HTR-8/SVneo (cell line): ENCODE data around the gene TMSB4X.
"Not testable (repeated sequence)": the region's sequence is repeated elsewhere in the genome, so short reads cannot be mapped to it uniquely, and the experiment has no call there.

Experiments used
- DNase-seq: peaks from one replicate; pipeline ENCODE4 v3.0.0; 2011; ENCODE audit warnings: low spot score, mixed read lengths; ENCODE audit not compliant: insufficient read length
- FAIRE-seq: peaks from 2 replicates; lab custom pipeline; 2011; peaks lifted over from hg19 to GRCh38; lab: Jason Lieb, UNC

The TMSB4X gene

DNA sequence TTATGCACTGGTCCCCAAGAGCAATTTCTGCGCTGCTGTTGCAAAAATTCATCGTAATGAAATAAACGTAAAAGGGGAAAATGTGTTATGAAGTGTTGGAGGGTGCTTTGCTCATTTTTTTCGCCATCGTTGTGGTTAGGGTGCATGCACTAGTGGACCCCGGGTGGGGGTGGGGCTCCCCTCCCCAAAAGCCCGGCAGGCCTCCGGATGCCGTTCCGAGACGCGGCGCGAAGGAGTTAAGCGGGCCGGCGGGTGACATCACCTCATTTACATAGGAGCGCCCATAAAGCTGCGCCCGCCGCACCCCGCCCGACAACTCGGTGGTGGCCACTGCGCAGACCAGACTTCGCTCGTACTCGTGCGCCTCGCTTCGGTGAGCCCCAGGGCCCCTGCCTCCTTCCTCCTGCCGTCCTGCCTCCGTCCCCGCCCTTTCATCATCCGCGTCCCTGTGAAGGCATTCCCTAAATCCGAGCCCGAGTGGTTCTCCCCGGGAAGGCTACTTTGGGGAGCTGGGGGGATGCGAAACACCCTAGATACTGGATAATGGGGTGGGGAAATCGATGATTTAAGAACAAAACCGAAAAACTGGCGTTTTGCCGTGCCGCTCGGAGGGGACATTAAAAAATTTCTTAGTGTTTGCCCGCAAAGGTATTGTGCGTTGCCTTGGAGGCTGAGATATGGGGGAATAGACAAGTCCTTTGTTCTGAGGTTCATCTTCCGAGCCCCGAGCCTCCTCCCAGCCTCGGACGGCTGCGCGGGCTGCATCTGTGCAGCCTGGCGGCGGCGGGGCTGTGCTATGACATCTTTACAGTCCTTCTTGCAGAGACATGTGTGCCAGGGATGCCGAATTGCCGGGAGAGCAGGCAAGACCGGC is at the start of gene TMSB4X:
TMSB4X (plus strand) TSS at position 315 of the 874 bp plus-strand sequence.
- FAIRE-seq: no peak
- no peak for DNase-seq

DNA sequence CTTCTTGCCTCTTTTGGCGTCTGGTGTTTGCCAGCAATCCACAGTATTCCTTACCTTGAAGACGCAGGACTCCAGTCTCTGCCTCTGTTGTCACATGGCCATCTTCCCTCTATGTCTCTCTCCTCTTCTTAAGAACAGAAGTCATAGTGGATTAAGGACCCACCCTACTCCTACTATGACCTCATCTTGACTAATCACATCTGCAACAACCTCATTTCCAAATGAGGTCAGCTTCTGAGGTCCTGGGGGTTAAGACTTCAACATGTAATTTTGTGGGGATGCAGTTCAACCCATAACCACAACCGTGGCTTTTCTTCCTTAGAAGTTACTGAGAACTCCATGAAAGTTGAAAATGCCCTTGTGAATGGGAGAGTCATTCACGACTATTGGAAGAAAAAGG is 45.2 kb upstream of the TMSB4X start:
- FAIRE-seq: no peak
- DNase-seq: no peak

DNA sequence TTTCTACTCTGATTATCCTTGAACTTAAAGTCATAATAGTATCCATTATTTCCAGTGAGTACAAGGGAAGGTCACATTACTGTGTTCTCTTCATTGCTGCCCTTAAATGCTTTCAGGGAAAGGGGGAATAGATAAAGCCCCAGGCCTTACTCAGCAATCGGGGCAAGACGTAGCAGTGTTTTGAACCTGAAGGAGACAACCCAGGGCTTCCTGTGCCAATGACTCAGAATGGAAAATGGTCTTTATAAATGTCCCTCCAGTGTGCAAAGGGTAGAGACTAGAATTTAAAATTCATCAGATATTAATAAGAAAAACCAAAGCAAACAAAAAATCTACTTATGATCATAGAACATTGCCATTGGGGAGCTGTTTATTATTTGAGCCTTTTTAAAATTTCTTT is 44.8 kb upstream of the TMSB4X start:
- no peak for FAIRE-seq
- DNase-seq: no peak

DNA sequence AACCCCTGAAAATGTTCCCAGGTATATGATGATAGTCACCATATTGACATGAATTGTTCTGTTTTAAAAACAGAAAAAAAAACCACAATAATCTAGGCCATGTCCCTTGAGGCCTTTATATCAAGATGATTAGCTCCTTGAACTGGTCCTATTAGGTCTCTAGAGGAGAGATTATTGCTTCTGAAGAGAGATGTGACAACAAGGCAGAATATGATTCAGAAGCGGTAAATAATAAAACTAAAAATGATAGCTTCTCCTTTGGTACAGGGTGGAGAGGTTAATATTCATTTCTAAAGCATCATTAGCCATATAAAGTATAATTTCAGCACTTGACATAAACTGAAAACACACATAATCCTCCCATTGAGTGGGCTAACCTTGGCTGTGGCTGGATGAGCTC is 42.7 kb upstream of the TMSB4X start:
- no peak for FAIRE-seq
- no peak for DNase-seq

DNA sequence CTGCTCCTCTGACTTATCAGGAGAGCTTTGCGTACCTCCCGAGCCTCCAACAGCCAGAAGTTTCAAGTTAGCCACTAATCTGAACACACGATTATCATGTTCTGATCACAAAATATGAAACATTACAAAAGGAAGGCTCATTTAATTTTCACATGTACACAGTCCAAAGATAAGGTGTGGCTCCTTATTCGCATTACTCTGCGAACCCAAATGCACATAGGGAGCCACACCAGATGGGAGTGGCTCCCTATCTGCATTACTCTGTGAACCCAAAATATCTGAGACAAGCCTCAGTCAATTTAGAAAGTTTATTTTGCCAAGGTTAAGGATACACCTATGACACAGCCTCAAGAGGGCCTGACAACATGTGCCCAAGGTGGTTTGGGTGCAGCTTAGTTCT is 40.1 kb upstream of the TMSB4X start:
- DNase-seq: no peak
- no peak for FAIRE-seq

DNA sequence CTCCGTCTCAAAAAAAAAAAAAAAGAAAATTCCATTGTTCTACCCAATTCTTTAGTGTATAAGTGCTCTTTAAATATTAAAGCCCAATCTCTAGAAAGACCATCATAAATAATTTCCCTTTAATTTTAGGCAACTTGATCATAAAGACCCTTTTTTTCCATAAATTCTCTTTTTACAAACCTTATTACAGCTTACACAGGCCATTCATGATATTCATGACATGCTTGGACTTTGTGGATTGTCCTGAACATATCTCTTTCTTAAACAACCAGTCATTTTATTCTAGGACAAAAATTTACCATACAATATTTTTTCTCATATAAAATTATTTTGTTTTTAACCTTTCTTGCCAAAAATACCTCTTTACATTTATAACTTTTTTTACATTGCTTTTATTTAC is 38.0 kb upstream of the TMSB4X start:
- FAIRE-seq: no peak
- no peak for DNase-seq

DNA sequence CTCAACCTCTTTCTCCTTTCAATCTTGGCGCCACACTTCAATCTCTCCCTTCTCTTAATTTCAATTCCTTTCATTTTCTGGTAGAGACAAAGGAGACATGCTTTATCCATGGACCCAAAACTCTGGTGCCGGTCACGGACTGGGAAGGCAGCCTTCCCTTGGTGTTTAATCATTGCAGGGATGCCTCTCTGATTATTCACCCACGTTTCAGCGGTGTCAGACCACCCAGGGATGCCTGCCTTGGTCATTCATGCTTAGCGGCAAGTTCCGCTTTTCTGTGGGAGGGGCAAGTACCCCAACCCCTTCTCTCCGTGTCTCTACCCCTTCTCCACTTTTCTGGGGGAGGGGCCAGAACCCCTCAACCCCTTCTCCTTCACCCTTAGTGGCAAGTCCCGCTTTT is 34.4 kb upstream of the TMSB4X start:
- not testable (repeated sequence) for DNase-seq, FAIRE-seq

DNA sequence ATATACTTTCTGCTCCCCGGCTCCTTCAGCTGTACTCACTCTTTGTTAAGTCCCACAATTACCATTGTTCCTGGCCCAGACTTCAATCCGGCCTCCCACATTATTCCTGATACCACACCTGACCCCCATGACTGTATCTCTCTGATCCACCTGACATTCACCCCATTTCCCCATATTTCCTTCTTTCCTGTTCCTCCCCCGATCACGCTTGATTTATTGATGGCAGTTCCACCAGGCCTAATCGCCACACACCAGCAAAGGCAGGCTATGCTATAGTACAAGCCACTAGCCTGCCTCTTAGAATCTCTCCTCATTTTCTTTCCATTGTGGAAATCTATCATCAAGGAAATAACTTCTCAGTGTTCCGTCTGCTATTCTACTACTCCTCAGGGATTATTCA is 31.3 kb upstream of the TMSB4X start:
- not testable (repeated sequence) for FAIRE-seq, DNase-seq

DNA sequence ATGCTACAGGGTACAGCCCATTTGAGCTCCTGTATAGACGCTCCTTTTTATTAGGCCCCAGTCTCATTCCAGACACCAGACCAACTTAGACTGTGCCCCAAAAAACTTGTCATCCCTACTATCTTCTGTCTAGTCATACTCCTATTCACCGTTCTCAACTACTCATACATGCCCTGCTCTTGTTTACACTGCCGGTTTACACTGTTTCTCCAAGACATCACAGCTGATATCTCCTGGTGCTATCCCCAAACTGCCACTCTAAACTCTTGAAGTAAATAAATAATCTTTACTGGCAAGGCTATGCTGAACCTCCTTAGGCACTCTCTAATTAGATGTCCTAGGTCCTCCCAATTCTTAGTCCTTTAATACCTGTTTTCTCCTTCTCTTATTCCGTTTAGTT is 30.5 kb upstream of the TMSB4X start:
- not testable (repeated sequence) for DNase-seq, FAIRE-seq

DNA sequence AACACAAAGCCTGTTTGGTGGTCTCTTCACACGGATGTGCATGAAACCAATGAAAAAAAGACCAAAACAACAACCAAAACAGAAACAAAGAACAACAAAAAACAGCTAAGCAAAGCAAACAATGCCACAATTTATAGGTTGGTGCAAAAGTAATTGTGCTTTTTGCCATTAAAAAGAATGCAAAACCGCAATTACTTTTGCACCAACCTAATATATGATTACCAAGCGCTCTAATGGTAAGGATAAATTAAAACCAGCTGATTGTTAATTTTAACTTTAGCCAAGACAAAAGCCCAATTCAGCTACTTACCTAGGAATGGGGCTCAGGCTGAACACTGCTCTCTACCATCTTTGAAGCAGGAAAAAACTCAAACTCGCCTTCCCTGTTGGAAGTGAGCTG is 29.4 kb upstream of the TMSB4X start:
- FAIRE-seq: no peak

DNA sequence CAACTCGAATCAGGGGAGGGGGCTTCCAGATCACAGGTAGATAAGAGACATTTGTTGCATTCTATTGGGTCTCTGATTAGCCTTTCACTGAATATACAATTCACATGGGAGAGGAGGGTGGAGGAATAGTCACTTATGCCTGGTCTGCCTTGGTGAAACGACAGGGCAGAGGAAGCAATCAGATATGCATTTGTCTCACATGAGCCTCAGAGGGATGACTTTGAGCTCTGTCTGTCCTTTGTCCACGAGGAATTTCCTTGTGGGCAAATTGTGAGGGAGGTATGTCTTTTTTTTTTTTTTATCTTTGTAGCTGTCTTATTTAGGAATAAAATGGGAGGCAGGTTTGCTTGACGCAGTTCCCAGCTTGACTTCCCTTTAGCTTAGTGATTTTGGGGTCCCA is 28.5 kb upstream of the TMSB4X start:
- DNase-seq (no peak), FAIRE-seq (no peak)

More for the DNA sequence above, 29.4 kb upstream of the TMSB4X start:
- no peak for DNase-seq

DNA sequence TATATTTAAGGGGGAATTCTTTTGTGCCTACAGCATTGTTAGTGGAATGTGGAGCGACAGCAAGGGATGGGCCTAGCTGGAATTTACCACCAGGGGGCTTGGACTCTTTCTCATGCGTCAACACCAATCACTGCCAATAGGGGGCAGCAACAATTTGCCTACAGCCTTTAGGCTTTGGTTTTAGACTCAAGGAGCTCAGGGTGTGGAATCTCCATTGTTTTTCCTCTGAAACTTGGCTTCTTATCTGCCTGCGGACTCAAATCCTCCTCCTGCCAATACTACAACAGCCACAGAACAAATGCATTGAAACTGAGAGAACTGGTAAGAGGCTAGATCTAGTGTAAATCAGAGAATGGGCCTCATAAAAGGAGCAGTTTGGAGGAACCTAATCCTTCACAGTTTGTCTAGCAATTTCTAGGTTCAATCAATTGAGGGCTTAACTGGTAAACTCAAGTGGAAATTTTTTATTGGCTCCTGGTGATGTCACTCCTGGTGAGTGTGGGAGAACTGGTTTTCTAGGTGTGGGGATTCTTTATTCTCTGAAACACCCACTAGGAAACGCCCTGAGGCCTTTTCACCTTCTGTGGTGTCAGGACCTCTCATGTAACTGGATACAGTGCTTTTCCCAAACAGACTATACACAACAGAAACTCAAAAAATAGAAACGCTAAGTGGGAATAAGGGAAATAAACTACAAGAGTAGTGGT is 27.9 kb upstream of the TMSB4X start:
- DNase-seq (peak; percentile 81), FAIRE-seq (no peak)

DNA sequence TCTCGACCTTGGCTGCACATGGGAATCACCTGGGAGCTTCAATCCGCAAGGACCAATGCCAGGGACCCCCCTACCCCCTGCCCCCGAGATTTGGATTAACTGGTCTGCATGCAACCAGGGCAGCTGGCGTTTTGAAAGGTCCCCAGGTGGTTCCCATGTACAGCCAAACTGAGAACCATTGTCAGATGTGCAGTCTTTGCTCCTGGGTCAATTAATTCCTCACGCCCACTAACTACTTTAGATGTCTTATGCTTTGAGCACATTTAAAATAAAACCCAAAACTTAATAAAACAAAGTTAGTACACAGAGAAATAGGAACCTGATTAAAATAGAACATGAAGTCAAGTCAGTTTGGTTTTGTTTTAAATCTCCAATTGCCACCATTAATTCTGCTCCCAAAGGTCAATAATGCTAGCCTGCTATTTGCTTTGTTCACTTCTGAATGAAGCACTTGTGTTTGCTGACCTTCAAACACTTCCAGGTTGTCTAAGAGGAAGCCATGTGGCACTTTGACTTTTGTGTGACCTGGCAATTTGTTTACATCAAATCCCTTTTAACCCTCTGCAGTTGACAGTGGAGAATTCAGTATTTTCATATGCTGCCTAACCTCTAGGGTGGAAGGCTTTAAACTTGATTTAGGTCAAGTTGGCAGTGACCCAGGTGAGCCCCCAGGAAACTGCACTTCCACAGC is 27.2 kb upstream of the TMSB4X start:
- FAIRE-seq (no peak), DNase-seq (no peak)

DNA sequence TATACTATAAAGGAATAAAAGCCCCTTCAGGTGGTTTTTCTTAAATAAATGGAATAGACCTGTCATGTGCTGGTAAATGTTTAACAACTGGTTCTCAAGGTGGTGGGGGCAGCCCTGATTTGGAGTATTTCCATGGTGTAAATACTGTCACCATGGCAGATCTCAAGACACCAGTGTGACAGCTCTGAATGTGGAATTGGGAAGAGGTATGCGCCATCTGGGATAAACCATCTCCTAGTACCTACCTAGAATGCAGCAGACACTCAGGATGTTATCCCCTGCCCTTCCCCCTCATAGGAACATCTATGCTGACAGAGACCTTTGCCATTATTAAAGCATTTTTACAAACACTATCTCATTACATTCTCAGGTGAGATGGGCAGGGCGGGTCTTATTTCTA is 26.4 kb upstream of the TMSB4X start:
- FAIRE-seq: no peak

DNA sequence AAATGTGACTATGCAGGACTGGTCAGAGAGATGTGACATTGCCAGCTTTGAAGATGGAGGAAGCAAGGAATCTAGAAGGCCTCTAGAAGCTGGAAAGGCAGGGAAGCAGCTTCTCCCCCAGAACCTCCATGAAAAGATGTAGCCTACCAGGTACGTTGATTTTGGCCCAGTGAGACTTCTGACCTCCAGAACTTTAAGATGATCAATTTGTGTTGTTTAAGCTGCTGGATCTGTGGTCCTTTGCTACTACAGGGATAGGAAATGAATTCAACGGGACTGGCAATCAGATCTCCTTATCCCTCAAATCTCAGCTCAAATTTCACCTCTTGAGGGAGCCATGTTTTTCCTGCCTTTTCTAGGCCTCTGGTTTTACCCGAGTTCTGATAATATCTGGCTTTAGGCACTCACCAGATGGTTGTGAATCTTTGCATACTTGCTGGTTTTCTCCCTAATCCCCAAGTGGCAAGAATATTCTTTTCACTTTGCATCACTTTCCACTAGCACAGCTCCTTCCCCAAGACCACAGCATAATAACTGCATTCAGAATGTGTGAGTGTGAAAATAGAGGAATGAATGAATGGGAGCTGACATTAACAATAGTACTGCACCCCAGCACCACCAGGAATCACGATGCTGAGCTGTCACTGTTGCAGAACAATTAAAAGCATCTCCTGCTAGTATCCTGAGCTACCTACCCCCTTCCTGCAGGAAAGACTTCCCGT is 25.5 kb upstream of the TMSB4X start:
- no peak for DNase-seq
- FAIRE-seq: no peak

More for the DNA sequence above, 26.4 kb upstream of the TMSB4X start:
- no peak for DNase-seq

DNA sequence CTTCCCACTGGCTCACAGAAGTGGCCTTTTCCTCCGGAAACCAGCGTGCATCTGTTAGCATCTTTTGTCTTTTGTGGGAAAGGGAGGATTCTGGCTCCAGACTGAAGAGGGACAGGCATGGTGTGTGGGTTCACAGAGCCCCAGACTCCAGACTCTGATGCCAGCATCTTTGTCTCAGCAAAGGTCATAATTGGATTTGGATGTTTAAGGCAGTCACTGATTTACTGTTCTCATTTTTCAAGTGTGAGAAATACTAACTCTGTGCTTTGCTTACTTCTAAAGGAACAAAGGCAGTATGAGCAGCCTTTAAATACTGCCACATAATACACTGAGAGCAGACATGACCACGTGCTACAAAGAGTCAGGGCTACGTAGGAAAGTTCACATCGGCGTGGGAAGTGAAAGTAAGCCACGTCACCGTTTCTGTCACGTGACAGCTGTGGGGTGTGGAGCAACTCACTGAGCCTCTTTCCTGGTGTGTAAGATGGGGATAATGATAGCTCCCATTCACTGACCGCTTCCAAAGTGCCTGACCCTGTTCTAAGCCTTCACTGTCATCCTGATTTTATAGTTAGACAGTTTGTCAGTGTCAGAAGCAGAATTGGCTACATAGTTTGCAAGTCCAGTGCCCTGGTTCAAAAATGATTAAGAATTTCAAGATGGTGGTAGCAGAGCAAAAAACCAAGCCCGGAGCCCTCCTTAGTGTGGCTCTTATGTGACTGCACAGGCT is 24.8 kb upstream of the TMSB4X start:
- FAIRE-seq (no peak), DNase-seq (no peak)

DNA sequence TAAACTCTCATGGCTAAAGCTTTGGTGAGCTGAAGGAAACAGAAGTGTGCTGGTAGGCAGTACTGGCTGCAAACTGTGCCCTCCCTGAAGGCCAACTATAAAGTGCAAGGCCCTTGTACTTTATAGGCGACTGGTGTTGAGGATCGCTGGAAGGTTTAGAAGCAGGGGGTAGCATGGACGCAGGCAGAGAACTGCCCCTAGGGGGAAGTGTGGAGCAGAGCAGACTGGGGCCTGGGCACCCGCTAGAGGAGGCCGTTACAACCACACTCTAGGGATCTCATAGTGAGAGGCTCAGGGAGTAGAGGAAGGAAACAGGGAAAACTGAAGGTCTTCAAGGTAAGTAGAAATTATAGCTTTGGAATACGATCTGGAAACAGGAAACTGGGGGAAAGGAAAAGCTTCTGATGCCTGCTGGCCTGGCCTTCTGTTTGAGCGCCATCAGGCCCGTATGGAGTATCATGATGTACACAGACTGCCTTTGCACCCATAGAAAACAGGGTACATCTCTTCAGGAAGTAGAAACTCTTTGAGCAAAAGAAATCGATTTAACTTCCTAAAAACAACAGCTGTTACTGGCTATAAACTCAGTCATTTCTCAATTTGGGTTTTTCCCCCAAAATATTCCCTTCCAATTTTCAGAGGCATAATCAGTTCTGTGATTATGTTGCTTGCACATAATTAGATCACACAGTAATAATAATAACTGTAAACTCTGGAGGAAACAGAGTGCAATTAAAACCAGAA is 23.9 kb upstream of the TMSB4X start:
- FAIRE-seq (no peak), DNase-seq (no peak)

DNA sequence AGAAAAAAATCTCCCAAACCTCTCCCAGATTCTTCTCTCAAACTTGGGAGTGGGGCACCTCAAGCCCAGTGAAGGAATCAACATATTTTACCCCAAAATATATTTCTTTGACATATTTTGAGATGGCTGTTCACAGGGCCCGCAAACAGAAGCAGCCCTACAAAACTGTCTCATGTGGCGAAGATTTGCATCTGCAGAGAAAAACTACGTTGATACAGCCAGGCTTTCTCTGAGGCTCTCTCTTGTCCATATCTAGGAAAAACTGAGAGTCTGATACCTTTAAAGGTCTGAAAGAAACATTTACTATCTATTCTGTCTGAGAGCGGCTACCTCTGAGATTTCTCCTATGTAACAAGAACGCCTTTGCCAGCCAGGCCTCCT is 23.3 kb upstream of the TMSB4X start:
- FAIRE-seq: no peak
- no peak for DNase-seq

DNA sequence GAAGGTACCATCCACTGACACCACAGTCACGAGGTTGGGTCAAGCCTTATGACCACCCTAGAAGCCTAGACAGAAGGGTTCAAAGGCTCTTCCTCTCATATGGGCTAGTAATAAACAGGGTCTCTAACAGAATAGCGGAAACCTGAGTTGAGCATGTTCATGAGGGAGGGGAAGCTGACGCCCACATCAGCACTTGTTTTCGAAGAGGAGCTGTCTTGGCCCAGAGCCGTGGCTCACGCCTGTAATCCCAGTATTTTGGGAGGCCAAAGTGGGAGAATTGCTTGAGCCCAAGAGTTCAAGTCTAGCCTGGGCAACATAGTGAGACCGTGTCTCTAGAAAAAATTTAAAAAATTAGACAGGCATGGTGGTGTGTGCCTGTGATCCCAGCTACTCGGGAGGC is 21.5 kb upstream of the TMSB4X start:
- no peak for FAIRE-seq
- DNase-seq: no peak
